ENCODE measurements around the gene FLAD1. TPM values are rescaled to one million over a fixed set of nuclear protein-coding genes. Genes with fewer than 3 reads are reported as not detected.

FLAD1 gene
- 10 to 100 TPM; 34.6 to 68.3 TPM for total RNA-seq

DNA sequence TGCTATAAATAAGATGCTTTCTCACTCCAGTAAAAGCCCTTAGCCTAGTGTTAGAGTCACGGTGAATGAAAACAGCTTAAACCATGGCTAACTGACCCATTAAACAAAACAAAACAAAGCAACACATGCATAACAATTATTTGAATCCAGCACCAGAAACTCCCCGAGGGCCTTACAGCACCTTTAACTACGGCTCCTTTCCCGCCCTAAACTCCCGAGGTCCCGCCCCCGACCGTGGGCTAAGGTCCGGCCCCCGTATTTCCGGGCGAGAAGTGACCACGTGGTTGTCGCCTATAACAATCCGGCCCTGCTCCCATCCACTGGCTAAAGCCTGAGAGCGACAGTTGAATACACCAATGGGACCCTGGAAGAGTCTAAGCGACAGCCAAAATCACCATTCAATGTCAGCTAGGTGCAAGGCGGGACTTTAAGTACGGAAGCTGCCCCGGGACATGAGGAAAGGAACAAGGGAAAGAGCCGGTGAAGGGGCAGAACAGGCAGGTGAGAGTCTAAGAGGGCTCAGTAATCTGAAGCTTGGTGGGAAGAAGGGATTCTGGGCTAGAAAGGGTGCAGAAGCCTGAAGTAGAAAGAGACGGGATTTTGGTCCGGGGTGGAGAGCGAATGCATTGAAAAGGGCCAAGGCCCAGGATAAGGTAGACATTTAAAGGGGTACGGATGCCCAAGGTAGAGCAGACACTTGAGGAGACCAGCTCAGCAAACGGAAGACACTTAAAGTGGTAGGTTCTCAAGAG lies at the start of gene FLAD1:
TSS of gene FLAD1 (plus strand) at position 448 of the 752 bp plus-strand sequence. CDS start 351 bp downstream, outside the sequence.
- Mint-ChIP-seq H3K4me3 (no peak within 1 kb of the TSS), H3K27ac (no peak within 1 kb of the TSS), H3K4me1 (peaks cover 9% of the 10 kb centered on the region)

GRCh38 chr1:154934358-154934948 lies 48.7 kb upstream of the FLAD1 start:
- Mint-ChIP-seq H3K27ac (peak overlapping the region; percentile 59), H3K36me3 (ENCODE audit: low read depth) (peaks cover 45% of the 10 kb centered on the region), H3K27me3 (no peaks in the 10 kb centered on the region), H3K4me3 (peak overlapping the region; percentile 96), H3K4me1 (peaks cover 21% of the 10 kb centered on the region), H3K9me3 (no peaks in the 10 kb centered on the region)
- no peak for ATAC-seq (replicated peaks)

More for the DNA sequence above, at the start of gene FLAD1:
- Mint-ChIP-seq H3K36me3 (ENCODE audit: low read depth) (peaks cover 61% of the 10 kb centered on the region), H3K27me3 (no peaks in the 10 kb centered on the region), H3K9me3 (no peaks in the 10 kb centered on the region)
- ATAC-seq (replicated peaks), result peak; percentile 99

GRCh38 chr1:154935749-154936554 lies 47.2 kb upstream of the FLAD1 start:
- H3K9me3 Mint-ChIP-seq, result no peaks in the 10 kb centered on the region
- peaks cover 33% of the 10 kb centered on the region for H3K36me3 Mint-ChIP-seq (ENCODE audit: low read depth)
- ATAC-seq (replicated peaks), result peak; percentile 2
- peak overlapping the region; percentile 96 for H3K4me3 Mint-ChIP-seq
- H3K4me1 Mint-ChIP-seq, result peaks cover 29% of the 10 kb centered on the region
- no peaks in the 10 kb centered on the region for H3K27me3 Mint-ChIP-seq
- H3K27ac Mint-ChIP-seq, result peak overlapping the region; percentile 95

- no peaks in the 10 kb centered on the region for H3K9me3 Mint-ChIP-seq
- H3K4me1 Mint-ChIP-seq, result peaks cover 32% of the 10 kb centered on the region
- H3K36me3 Mint-ChIP-seq (ENCODE audit: low read depth), result peaks cover 26% of the 10 kb centered on the region
- H3K27me3 Mint-ChIP-seq, result no peaks in the 10 kb centered on the region
- peak within 1 kb of the TSS; percentile 96 for H3K4me3 Mint-ChIP-seq
- peak; percentile 77 for ATAC-seq (replicated peaks)
- H3K27ac Mint-ChIP-seq, result peak within 1 kb of the TSS; percentile 95
Measured at GRCh38 chr1:154936555-154937084, 46.5 kb upstream of the FLAD1 start, which contains the start of gene PMVK. PMVK (minus strand) TSS chr1:154936719; CDS start chr1:154936685, 34 bp downstream.

DNA sequence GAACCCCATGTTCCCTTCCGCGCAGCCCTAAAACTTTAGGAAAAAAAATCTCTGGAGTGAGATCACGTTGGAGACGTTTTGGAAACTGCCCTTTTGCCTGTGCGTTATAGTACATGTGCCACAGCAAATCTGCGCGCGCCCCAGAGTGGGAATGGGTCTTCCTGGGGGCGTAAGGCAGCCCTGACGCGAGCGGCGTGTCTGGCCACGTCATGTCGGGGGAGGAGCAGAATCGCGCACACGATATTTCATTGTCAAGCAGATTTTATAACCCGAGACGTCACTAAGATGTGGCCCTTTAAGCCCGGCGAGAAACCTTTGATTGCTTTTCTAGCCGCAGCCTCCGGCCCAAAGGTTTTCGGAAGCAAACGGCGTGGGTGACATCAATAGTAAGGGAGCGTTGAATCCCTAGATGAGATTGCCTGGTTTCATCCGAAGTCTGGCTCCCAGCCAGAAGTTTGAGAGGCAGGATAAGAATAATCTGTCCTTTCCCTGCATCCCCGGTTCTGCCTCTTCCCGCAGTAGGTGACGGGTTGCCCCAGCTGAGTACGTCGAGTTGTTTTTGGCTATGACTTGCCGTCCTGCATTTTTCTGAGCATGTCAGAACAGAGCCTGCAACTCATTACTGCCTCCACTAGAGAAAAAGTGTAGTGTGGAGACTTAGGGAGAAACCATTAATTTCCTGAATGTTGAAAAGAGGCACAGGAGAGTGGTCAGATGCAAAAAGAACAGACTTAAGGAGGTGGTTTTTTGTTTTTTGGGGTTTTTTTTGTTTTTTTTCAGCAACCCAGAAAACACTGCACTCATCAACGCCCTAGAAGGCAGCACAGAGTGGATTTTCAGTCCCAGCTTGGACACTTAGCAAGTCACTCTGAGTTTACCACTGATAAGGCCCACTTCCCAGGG lies 45.8 kb upstream of the FLAD1 start:
- peaks cover 19% of the 10 kb centered on the region for H3K36me3 Mint-ChIP-seq (ENCODE audit: low read depth)
- peaks cover 32% of the 10 kb centered on the region for H3K4me1 Mint-ChIP-seq
- peak overlapping the region; percentile 95 for H3K27ac Mint-ChIP-seq
- no peaks in the 10 kb centered on the region for H3K9me3 Mint-ChIP-seq
- peak; percentile 75 for ATAC-seq (replicated peaks)
- no peaks in the 10 kb centered on the region for H3K27me3 Mint-ChIP-seq
- H3K4me3 Mint-ChIP-seq, result peak overlapping the region; percentile 96

DNA sequence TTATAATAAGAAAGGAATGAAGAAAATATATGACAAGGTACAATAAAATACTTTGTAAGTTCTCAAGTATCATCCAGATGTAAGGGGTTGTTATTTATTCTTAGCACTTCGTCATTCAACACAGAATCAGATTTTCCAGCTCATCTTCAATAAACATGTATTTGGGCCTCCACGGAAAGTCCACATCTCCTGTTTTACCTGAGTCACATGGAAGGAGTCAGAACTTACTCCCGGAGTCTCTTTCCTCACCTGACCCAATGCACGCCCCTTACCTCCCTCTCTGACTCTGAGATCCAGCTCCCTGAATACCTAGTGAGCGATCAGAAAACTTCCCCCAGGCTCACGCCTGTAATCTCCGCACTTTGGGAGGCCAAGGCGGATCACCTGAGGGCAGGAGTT lies 45.2 kb upstream of the FLAD1 start:
- H3K4me1 Mint-ChIP-seq, result peaks cover 32% of the 10 kb centered on the region
- peak; percentile 3 for ATAC-seq (replicated peaks)
- peak overlapping the region; percentile 96 for H3K4me3 Mint-ChIP-seq
- peaks cover 17% of the 10 kb centered on the region for H3K36me3 Mint-ChIP-seq (ENCODE audit: low read depth)
- peak overlapping the region; percentile 95 for H3K27ac Mint-ChIP-seq
- no peaks in the 10 kb centered on the region for H3K9me3 Mint-ChIP-seq
- no peaks in the 10 kb centered on the region for H3K27me3 Mint-ChIP-seq

DNA sequence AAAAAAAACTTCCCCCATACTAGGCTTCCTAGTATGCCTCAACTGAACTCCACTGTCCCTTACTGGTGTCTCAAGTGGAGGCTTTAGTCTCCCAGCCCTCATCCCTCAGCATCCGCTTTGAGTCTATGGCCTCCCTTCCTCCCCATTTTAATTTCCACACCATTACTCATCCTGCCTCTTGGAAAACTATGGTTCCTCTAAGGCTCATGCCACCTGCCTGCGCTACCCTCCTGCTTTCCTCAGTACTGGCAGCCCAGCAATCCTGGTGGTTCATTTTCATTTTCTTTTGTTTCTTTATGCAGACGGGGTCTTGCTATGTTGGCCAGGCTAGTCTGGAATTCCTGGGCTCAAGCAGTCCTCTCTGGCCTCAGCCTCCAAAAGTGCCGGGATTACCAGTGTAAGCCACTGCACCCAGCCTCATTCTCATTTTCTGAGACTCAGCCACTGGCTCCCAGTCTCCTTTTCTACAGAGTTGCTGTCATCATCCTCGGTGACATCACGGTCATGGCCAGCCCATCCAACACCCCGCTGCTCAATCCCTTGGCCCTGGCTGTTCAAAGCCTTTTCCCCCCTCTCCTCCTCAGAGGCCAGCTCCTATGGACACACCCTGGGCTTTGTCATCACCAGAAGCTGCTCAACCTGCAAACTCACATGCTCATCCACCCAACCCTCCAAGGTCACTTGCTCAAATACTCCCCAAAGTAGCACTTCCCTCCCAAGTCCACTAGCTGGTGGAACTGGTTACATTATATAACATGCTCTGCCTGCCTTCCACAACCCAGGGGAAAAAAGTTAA lies 44.3 kb upstream of the FLAD1 start:
- Mint-ChIP-seq H3K27ac (peak overlapping the region; percentile 95), H3K36me3 (ENCODE audit: low read depth) (peaks cover 20% of the 10 kb centered on the region), H3K4me1 (peaks cover 37% of the 10 kb centered on the region), H3K4me3 (peak overlapping the region; percentile 96), H3K9me3 (no peaks in the 10 kb centered on the region), H3K27me3 (no peaks in the 10 kb centered on the region)
- ATAC-seq (replicated peaks), result no peak

- peaks cover 19% of the 10 kb centered on the region for H3K36me3 Mint-ChIP-seq (ENCODE audit: low read depth)
- H3K27me3 Mint-ChIP-seq, result no peaks in the 10 kb centered on the region
- H3K27ac Mint-ChIP-seq, result peak overlapping the region; percentile 85
- H3K4me3 Mint-ChIP-seq, result peak overlapping the region; percentile 76
- peaks cover 43% of the 10 kb centered on the region for H3K4me1 Mint-ChIP-seq
- ATAC-seq (replicated peaks), result no peak
- no peaks in the 10 kb centered on the region for H3K9me3 Mint-ChIP-seq
Measured at GRCh38 chr1:154940213-154940560, 43.0 kb upstream of the FLAD1 start.

DNA sequence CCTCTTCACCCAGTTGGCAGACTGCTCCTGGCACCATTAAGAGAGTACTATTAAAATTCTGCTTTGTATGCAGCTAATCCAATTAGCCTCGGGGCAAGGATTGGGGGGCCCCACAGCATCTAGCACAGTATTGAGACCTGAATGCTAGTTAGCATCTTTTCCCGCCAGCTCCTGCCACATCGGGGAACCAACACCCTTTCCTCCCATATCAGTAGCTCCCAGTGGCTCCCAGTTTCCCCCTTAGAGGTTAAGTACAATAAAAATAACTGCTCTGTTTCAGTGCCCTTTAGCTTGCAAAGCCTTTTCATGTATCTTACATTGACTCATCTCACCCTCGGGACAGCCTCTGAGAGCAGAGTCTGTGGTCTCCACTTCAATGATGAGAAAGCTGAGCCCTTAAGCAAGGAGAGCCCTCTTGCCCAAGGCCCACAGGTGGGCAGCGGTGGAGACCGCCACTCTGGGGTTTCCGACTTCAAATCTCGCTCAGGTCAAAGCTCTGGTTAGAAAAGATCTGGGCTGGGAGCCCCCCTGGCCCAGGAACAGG lies 42.4 kb upstream of the FLAD1 start:
- ATAC-seq (replicated peaks), result peak; percentile 24
- peak overlapping the region; percentile 76 for H3K4me3 Mint-ChIP-seq
- peaks cover 23% of the 10 kb centered on the region for H3K36me3 Mint-ChIP-seq (ENCODE audit: low read depth)

DNA sequence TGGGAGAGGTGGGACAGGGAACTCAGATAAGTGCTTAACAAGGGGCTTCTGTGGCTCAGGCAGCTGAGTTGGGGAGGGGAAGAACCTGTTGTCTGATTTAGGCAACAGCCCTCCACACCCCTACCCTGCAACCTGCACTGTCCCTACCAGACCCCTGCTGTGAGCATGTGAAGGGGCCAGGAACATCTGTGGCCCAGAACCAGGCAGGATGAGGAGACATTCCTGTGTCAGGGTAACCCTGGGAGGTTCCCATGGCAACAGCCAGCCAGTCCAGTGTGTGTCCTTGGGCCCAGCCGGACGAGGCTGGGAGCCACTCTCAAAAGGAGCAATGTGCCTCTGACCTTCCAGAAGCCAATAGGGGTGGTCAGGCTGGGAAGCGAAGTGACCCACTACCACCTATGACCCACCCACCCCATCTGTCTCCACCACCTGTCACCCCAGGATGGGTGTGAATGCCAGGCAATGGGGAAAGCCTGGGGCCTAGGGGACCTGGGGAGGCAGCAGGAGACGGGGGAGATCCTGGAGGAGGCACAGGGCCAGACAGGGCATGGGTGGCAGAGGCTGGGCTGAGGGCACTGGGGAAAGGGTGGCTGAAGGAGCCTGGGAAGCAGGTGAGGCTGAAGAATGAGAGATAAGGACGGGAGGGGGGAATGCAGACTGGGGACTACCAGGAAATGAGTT lies 41.7 kb upstream of the FLAD1 start:
- H3K27me3 Mint-ChIP-seq, result no peaks in the 10 kb centered on the region
- peaks cover 43% of the 10 kb centered on the region for H3K4me1 Mint-ChIP-seq
- no peaks in the 10 kb centered on the region for H3K9me3 Mint-ChIP-seq
- ATAC-seq (replicated peaks), result no peak
- H3K36me3 Mint-ChIP-seq (ENCODE audit: low read depth), result peaks cover 26% of the 10 kb centered on the region
- H3K27ac Mint-ChIP-seq, result peak overlapping the region; percentile 85
- H3K4me3 Mint-ChIP-seq, result peak overlapping the region; percentile 76

More for the DNA sequence above, 42.4 kb upstream of the FLAD1 start:
- Mint-ChIP-seq H3K9me3 (no peaks in the 10 kb centered on the region), H3K27me3 (no peaks in the 10 kb centered on the region), H3K4me1 (peaks cover 43% of the 10 kb centered on the region), H3K27ac (peak overlapping the region; percentile 85)

DNA sequence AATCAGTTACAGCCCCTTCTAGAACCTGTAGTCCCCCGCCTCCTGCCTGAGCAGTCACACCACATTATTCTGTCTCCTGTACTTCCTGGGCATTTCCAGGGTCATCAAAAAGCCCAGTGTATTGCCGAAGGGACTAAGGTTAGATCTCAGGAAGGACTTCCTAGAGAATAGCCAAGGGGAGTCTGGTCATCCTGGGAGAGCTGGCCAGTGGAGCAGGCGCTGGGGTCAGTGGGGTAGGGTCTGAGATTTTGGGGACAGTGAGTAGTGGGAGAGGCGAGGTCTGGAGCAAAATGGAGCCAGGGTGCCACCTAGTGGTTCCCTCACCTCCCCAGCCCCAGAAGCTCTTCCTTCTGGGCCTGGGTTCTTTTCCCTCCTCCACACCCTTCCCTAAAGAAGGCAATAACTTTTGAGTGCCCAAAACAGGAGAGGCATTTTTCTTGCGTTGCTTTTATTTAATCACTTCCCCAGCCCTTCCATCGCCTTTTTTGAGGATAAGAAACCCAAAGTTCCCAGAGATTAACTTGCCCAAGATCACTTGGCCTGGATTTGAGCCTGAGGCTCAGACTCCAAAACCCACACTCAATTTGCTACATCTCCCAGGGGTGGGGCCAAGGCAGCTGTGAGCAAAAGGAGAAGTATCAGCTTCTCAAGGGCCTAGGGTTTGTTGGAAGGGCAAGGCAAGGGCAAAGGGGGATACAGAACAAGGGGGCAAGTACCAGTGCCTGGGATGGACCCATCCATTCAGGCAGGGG lies 39.3 kb upstream of the FLAD1 start:
- Mint-ChIP-seq H3K4me1 (peaks cover 37% of the 10 kb centered on the region), H3K9me3 (no peaks in the 10 kb centered on the region), H3K4me3 (peak overlapping the region; percentile 76), H3K27ac (peak overlapping the region; percentile 85), H3K36me3 (ENCODE audit: low read depth) (peaks cover 37% of the 10 kb centered on the region), H3K27me3 (no peaks in the 10 kb centered on the region)
- ATAC-seq (replicated peaks), result peak; percentile 45

Data from activated T-helper 17 cell treated with anti-CD3 and anti-CD28 coated beads, Interleukin-2, amount 50 U/mL, for 72 hours (primary cell).